Measurements from ENCODE around the gene TRIP10. TPM values are rescaled to one million over a fixed set of nuclear protein-coding genes. Genes with fewer than 3 reads are reported as not detected.
"Not testable (repeated sequence)": the region's sequence is repeated elsewhere in the genome, so short reads cannot be mapped to it uniquely, and the experiment has no call there.

The TRIP10 gene
- polyA plus RNA-seq, 1 experiment, result 51.5 TPM

- CTCF ChIA-PET, result no interaction called here
- Histone ChIP-seq H3K36me3 (ENCODE audit: control insufficient read depth, insufficient read depth, low read length) (no peaks in the 10 kb centered on the region), H3K27me3 (ENCODE audit: control insufficient read depth, insufficient read depth, low read length) (peaks cover 2% of the 10 kb centered on the region; the same call in 1 of the 2 replicates), H3K4me3 (ENCODE audit: low read depth, low read length) (no peak overlapping the region)
- TF ChIP-seq CTCF (IDR thresholded peaks at IDR 0.05; ENCODE audit: insufficient read depth, low read depth, low read length), result no peak
- POLR2A ChIA-PET, result no interaction called here
- DNase-seq (ENCODE audit: low read depth), result no peak
Measured at GRCh38 chr19:6707658-6708018, 31.8 kb upstream of the TRIP10 start.

GRCh38 chr19:6708346-6708745 is 31.1 kb upstream of the TRIP10 start:
- no peak for DNase-seq (ENCODE audit: low read depth)
- Histone ChIP-seq H3K36me3 (ENCODE audit: control insufficient read depth, insufficient read depth, low read length) (no peaks in the 10 kb centered on the region), H3K27me3 (ENCODE audit: control insufficient read depth, insufficient read depth, low read length) (peaks cover 2% of the 10 kb centered on the region; the same call in 1 of the 2 replicates), H3K4me3 (ENCODE audit: low read depth, low read length) (no peak overlapping the region)
- TF ChIP-seq CTCF (IDR thresholded peaks at IDR 0.05; ENCODE audit: insufficient read depth, low read depth, low read length), result no peak
- ChIA-PET CTCF (no interaction called here), POLR2A (no interaction called here)

- POLR2A ChIA-PET; H3K27me3 ChIP-seq (ENCODE audit: control insufficient read depth, insufficient read depth, low read length); CTCF ChIA-PET; DNase-seq (ENCODE audit: low read depth); H3K36me3 ChIP-seq (ENCODE audit: control insufficient read depth, insufficient read depth, low read length); H3K4me3 ChIP-seq (ENCODE audit: low read depth, low read length): not testable (repeated sequence)
Measured at GRCh38 chr19:6708913-6709312, 30.6 kb upstream of the TRIP10 start.

- H3K4me3 ChIP-seq (ENCODE audit: low read depth, low read length), result no peak overlapping the region
- H3K36me3 ChIP-seq (ENCODE audit: control insufficient read depth, insufficient read depth, low read length), result no peaks in the 10 kb centered on the region
- CTCF ChIA-PET, result no interaction called here
- DNase-seq (ENCODE audit: low read depth), result no peak
- POLR2A ChIA-PET, result no interaction called here
- TF ChIP-seq CTCF (IDR thresholded peaks at IDR 0.05; ENCODE audit: insufficient read depth, low read depth, low read length), result no peak
- H3K27me3 ChIP-seq (ENCODE audit: control insufficient read depth, insufficient read depth, low read length), result peaks cover 2% of the 10 kb centered on the region; the same call in 1 of the 2 replicates
Measured at GRCh38 chr19:6709549-6709948, 29.9 kb upstream of the TRIP10 start.

GRCh38 chr19:6710273-6711077 is 29.0 kb upstream of the TRIP10 start:
- no peak for TF ChIP-seq CTCF (IDR thresholded peaks at IDR 0.05; ENCODE audit: insufficient read depth, low read depth, low read length)
- no peaks in the 10 kb centered on the region for H3K36me3 ChIP-seq (ENCODE audit: control insufficient read depth, insufficient read depth, low read length)
- peaks cover 2% of the 10 kb centered on the region; the same call in 1 of the 2 replicates for H3K27me3 ChIP-seq (ENCODE audit: control insufficient read depth, insufficient read depth, low read length)
- H3K4me3 ChIP-seq (ENCODE audit: low read depth, low read length), result no peak overlapping the region
- ChIA-PET CTCF (no interaction called here), POLR2A (no interaction called here)
- DNase-seq (ENCODE audit: low read depth), result no peak

GRCh38 chr19:6711078-6711361 is 28.5 kb upstream of the TRIP10 start:
- DNase-seq (ENCODE audit: low read depth), result no peak
- Histone ChIP-seq H3K27me3 (ENCODE audit: control insufficient read depth, insufficient read depth, low read length) (peaks cover 2% of the 10 kb centered on the region; the same call in 1 of the 2 replicates), H3K4me3 (ENCODE audit: low read depth, low read length) (no peak overlapping the region), H3K36me3 (ENCODE audit: control insufficient read depth, insufficient read depth, low read length) (no peaks in the 10 kb centered on the region)
- TF ChIP-seq CTCF (IDR thresholded peaks at IDR 0.05; ENCODE audit: insufficient read depth, low read depth, low read length), result no peak
- POLR2A ChIA-PET, result no interaction called here
- CTCF ChIA-PET, result no interaction called here

Data from BJ (cell line).